NCI-H1092 (cell line): ENCODE results near the gene EARS2.
"Not testable (repeated sequence)": the region's sequence is repeated elsewhere in the genome, so short reads cannot be mapped to it uniquely, and the experiment has no call there.

Experiments
- DNase-seq: peaks from one replicate; lab custom pipeline; 2025; lab: John Stamatoyannopoulos, UW

Gene EARS2

GRCh38 chr16:23556881-23557778, at the start of gene EARS2, which contains the start of gene UBFD1:
EARS2 (minus strand) TSS chr16:23557350; CDS start chr16:23557343, 7 bp downstream.
UBFD1 (plus strand) TSS chr16:23557727; CDS start chr16:23557743, 16 bp downstream.
- DNase-seq, result peak; percentile 97

GRCh38 chr16:23597003-23597756, 40.0 kb upstream of the EARS2 start:
- no peak for DNase-seq

GRCh38 chr16:23595951-23596720, 39.0 kb upstream of the EARS2 start, which contains the start of gene NDUFAB1:
NDUFAB1 (minus strand) TSS chr16:23596316; CDS start chr16:23596290, 26 bp downstream.
- DNase-seq, result peak; percentile 83

GRCh38 chr16:23595246-23595950, 38.2 kb upstream of the EARS2 start:
- DNase-seq, result no peak

GRCh38 chr16:23594186-23594585, 37.0 kb upstream of the EARS2 start:
- no peak for DNase-seq

- DNase-seq, result no peak
These were observed 33.0 kb upstream of the EARS2 start for GRCh38 chr16:23590181-23590580.

GRCh38 chr16:23587726-23588125, 30.6 kb upstream of the EARS2 start:
- no peak for DNase-seq

- DNase-seq, result no peak
These were observed 27.3 kb upstream of the EARS2 start for GRCh38 chr16:23584186-23585076.

GRCh38 chr16:23583271-23583670, 26.1 kb upstream of the EARS2 start:
- not testable (repeated sequence) for DNase-seq

GRCh38 chr16:23581764-23582163, 24.6 kb upstream of the EARS2 start:
- no peak for DNase-seq

GRCh38 chr16:23580391-23580790, 23.2 kb upstream of the EARS2 start:
- no peak for DNase-seq

GRCh38 chr16:23579371-23579770, 22.2 kb upstream of the EARS2 start:
- no peak for DNase-seq

- DNase-seq, result no peak
These were observed 21.1 kb upstream of the EARS2 start for GRCh38 chr16:23578101-23578830.

- DNase-seq, result no peak
These were observed 20.3 kb upstream of the EARS2 start for GRCh38 chr16:23577493-23577892.

GRCh38 chr16:23575834-23576233, 18.7 kb upstream of the EARS2 start:
- no peak for DNase-seq

GRCh38 chr16:23573817-23574216, 16.7 kb upstream of the EARS2 start:
- no peak for DNase-seq

- no peak for DNase-seq
These were observed 15.2 kb upstream of the EARS2 start for GRCh38 chr16:23572394-23572793.

GRCh38 chr16:23571895-23572294, 14.7 kb upstream of the EARS2 start:
- DNase-seq, result no peak

GRCh38 chr16:23570992-23571632, 14.0 kb upstream of the EARS2 start:
- no peak for DNase-seq
